Astrocyte of the spinal cord (primary cell): ENCODE results near the gene BET1.

ENCODE experiments used
- DNase-seq: peaks from one replicate; pipeline ENCODE4 v3.0.0; 2011; ENCODE audit warnings: low read depth, low spot score
- H3K4me3 ChIP-seq: 2 replicates; pipeline ENCODE4 v1.5.1; 2011; ENCODE audit warnings: low read depth, mild to moderate bottlenecking, low read length, moderate library complexity
- CTCF ChIP-seq: IDR thresholded peaks from 2 replicates; pipeline ENCODE4 v1.5.1; 2012; ENCODE audit warnings: low read depth, mild to moderate bottlenecking, low read length, inconsistent platforms
- in situ Hi-C: cut with HindIII; loops from 2 replicates; pipeline ENCODE4 v1.10.0; 2017; ENCODE audit warnings: low sequenced_read_pairs

BET1 gene

GRCh38 chr7:94047956-94048355 lies 43.8 kb upstream of the BET1 start:
- H3K4me3 ChIP-seq, result no peak overlapping the region
- in situ Hi-C loops, result no loop called here
- no peak for TF ChIP-seq CTCF
- DNase-seq, result no peak

- DNase-seq, result no peak
- no peak overlapping the region for H3K4me3 ChIP-seq
- no peak for TF ChIP-seq CTCF
- in situ Hi-C loops, result no loop called here
These were observed 41.4 kb upstream of the BET1 start for GRCh38 chr7:94045581-94045980.

GRCh38 chr7:94044806-94045205 lies 40.7 kb upstream of the BET1 start:
- no peak for DNase-seq
- no peak overlapping the region for H3K4me3 ChIP-seq
- TF ChIP-seq CTCF, result no peak
- in situ Hi-C loops, result no loop called here

GRCh38 chr7:94043299-94043698 lies 39.1 kb upstream of the BET1 start:
- in situ Hi-C loops, result no loop called here
- no peak overlapping the region for H3K4me3 ChIP-seq
- DNase-seq, result no peak
- TF ChIP-seq CTCF, result no peak

GRCh38 chr7:94042381-94042780 lies 38.2 kb upstream of the BET1 start:
- in situ Hi-C loops, result no loop called here
- no peak for TF ChIP-seq CTCF
- no peak overlapping the region for H3K4me3 ChIP-seq
- DNase-seq, result no peak

- TF ChIP-seq CTCF, result no peak
- no peak overlapping the region for H3K4me3 ChIP-seq
- in situ Hi-C loops, result no loop called here
- DNase-seq, result peak; percentile 54
These were observed 37.4 kb upstream of the BET1 start for GRCh38 chr7:94041529-94041928.

GRCh38 chr7:94040254-94040653 lies 36.1 kb upstream of the BET1 start:
- DNase-seq, result no peak
- in situ Hi-C loops, result no loop called here
- TF ChIP-seq CTCF, result no peak
- H3K4me3 ChIP-seq, result no peak overlapping the region
